ENCODE measurements around the gene XPR1. TPM values are rescaled to one million over a fixed set of nuclear protein-coding genes. Genes with fewer than 3 reads are reported as not detected.
"Not testable (repeated sequence)": the region's sequence is repeated elsewhere in the genome, so short reads cannot be mapped to it uniquely, and the experiment has no call there.

Gene XPR1
- total RNA-seq, 1 donor: 31.8 TPM

- no peak overlapping the region for H3K4me3 ChIP-seq (ENCODE audit: low read depth, low read length)
- DNase-seq (ENCODE audit: low read depth): no peak
- TF ChIP-seq, protein P1, sequence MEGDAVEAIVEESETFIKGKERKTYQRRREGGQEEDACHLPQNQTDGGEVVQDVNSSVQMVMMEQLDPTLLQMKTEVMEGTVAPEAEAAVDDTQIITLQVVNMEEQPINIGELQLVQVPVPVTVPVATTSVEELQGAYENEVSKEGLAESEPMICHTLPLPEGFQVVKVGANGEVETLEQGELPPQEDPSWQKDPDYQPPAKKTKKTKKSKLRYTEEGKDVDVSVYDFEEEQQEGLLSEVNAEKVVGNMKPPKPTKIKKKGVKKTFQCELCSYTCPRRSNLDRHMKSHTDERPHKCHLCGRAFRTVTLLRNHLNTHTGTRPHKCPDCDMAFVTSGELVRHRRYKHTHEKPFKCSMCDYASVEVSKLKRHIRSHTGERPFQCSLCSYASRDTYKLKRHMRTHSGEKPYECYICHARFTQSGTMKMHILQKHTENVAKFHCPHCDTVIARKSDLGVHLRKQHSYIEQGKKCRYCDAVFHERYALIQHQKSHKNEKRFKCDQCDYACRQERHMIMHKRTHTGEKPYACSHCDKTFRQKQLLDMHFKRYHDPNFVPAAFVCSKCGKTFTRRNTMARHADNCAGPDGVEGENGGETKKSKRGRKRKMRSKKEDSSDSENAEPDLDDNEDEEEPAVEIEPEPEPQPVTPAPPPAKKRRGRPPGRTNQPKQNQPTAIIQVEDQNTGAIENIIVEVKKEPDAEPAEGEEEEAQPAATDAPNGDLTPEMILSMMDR (IDR thresholded peaks at IDR 0.05; ENCODE audit: insufficient read depth, low read length): no peak
Measured at GRCh38 chr1:180675586-180675985, 43.8 kb downstream of the XPR1 start.

DNA sequence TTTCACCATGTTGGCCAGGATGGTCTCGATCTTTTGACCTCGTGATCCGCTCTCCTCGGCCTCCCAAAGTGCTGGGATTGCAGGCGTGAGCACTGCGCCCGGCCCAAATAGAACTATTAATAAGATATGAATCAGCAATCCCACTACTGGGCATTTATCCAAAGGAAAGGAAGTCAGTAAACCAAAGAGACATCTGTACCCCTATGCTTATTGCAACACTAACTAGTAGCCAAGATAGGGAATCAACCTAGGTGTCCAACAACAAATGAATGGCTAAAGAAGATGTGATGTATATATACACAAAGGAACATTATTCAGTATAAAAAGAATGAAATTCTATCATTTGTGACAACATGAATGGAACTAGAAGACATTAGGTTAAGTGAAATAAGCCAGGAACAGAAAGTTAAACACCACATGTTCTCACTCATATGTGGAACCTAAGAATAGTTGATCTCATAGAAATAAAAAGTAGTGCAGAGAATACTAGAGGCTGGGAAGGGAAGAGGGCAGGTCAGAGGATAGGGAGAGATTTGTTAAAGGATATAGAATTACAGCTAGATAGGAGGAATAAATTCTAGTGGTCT lies 48.8 kb downstream of the XPR1 start:
- no peak overlapping the region for H3K4me3 ChIP-seq (ENCODE audit: low read depth, low read length)
- peak; percentile 21 for DNase-seq (ENCODE audit: low read depth)
- TF ChIP-seq, protein P1 (IDR thresholded peaks at IDR 0.05; ENCODE audit: insufficient read depth, low read length): no peak

DNA sequence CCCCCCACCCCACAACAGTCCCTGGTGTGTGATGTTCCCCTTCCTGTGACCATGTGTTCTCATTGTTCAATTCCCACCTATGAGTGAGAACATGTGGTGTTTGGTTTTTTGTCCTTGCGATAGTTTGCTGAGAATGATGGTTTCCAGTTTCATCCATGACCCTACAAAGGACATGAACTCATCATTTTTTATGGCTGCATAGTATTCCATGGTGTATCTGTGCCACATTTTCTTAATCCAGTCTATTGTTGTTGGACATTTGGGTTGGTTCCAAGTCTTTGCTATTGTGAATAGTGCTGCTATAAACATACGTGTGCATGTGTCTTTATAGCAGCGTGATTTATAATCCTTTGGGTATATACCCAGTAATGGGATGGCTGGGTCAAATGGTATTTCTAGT lies 51.3 kb downstream of the XPR1 start:
- not testable (repeated sequence) for DNase-seq (ENCODE audit: low read depth); H3K4me3 ChIP-seq (ENCODE audit: low read depth, low read length)

DNA sequence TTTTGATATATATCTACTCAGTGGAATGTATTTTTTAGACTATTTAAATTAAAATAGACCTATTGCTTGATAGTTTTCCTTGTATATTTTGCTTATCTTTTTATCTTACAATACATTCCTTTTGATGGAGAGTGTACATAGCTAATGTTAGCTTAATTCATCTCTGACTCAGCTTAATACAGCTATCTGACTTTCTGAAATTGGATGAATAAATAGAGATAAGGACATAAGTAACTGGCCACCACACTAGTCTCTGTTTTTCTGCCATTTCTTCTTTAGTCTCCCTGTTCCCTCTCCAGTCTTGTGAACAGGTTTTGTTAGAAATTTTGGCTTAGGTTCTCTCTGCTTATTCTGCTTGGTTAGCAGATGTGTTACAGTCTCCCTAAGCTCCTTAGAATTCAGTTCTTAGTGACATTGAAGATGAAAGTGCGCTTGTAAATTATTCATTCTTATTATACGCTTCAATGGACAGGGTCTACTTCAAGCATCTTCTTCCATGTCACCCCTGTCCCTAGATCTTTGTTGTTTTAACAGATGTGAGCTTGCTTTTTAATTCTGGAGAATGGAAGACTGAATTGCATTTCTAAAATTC lies 59.6 kb downstream of the XPR1 start:
- TF ChIP-seq, protein P1 (IDR thresholded peaks at IDR 0.05; ENCODE audit: insufficient read depth, low read length): no peak
- DNase-seq (ENCODE audit: low read depth): peak; percentile 52
- H3K4me3 ChIP-seq (ENCODE audit: low read depth, low read length): no peak overlapping the region

DNA sequence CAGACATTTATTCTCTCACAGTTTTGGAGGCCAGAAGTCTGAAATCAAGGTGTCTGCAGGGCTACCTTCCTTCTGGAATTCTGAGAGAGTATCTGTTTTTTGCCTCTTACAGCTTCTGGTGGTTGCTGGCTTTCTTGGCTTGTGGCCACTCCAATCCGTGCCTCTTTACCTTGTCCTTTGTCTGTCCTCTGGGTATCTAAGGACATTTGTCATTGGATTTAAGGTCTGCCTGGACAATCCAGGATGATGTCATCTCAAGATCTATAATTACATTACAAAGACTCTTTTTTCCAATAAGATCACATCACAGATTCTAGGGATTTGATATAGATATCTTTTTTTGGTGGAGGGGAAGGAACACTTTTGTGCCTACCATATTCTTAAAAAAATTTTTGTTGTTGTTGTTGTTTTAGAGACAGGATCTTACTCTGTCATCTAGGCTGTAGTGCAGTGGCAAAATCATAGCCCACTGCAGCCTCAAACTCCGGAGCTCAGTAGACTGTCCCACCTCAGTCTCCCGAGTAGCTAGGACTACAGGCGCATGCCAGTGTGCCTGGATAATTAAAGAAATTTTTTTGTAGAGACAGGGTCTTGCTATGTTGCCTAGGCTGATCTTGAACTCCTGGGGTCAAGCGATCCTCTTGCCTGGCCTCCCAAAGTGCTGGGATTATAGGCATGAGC lies 61.9 kb downstream of the XPR1 start:
- no peak overlapping the region for H3K4me3 ChIP-seq (ENCODE audit: low read depth, low read length)
- TF ChIP-seq, protein P1 (IDR thresholded peaks at IDR 0.05; ENCODE audit: insufficient read depth, low read length): no peak
- DNase-seq (ENCODE audit: low read depth): no peak

DNA sequence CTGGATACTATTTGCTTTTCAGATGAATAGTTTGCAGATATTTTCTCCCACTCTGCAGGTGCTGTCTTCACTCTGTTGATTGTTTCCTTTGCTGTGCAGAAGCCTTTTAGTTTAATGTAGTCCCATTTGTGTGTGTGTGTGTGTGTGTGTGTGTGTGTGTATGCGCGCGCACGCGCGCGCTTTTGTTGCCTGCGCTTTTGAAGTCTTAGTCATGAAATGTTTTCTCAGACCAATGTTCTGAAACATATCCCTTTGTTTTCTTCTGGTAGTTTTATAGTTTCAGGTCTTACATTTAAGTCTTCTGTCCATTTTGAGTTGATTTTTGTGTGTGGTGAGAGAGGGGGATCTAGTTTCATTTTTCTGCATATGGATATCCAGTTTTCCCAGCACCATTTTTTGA lies 63.5 kb downstream of the XPR1 start:
- TF ChIP-seq, protein P1 (IDR thresholded peaks at IDR 0.05; ENCODE audit: insufficient read depth, low read length): no peak
- DNase-seq (ENCODE audit: low read depth): no peak
- no peak overlapping the region for H3K4me3 ChIP-seq (ENCODE audit: low read depth, low read length)

DNA sequence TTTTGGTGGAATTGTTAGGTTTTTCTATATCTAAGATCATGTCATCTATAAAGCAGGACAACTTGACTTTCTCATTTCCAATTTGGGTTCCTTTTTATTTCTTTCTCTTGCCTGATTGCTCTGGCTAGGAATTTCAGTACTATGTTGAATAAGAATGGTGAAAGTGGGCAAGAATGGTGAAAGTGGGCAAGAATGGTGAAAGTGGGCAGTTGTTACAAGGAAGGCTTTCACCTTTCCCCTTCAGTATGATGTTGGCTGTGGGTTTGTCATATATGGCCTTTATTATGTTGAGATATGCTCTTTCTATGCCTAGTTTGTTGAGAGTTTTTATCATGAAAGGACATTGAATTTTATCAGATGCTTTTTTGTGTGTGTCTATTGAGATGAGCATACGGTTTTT lies 64.5 kb downstream of the XPR1 start:
- DNase-seq (ENCODE audit: low read depth): no peak
- TF ChIP-seq, protein P1 (IDR thresholded peaks at IDR 0.05; ENCODE audit: insufficient read depth, low read length): no peak
- H3K4me3 ChIP-seq (ENCODE audit: low read depth, low read length): no peak overlapping the region

All from fibroblast of the aortic adventitia (primary cell).